ENCODE data around the gene DISC1.

Gene DISC1

DNA sequence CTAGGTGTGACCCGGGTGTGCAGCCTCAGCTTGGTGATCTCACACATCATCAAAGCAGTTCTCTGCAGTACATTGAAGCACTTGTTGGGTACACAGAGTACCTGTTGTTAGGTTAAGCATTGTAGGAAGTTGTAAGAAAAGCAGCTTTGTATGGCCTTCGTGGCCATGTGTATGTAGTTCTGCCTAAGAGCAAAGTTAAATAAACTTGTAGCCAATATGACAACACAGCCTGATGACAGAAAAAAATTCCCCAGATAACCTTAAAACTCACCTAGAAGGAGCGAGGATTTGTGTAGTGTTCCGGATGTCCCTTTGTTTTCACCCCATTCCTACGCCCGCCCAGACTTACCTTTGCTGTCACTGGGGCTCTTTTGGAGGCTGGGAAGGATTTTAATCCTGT is 48.0 kb downstream of the DISC1 start:
- DNase-seq = no peak

DNA sequence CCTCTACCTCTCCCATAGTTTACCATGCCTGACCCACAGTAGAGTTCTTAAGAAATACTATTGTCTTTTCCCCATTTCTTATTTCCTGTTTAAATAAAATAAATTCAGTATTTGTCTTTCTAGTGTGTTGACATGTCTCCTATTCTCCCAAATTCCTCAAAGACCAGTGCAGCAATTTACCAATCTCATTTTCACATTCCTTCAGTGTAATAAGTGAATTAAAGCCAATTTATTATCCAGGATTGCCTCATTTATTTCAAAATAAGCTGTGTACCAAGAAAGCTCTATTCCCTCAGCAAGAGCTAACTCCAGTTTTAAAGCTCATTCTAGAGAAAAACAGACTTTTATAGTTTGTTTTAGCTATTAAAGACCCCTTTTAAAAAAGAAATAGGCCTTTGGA is 49.9 kb downstream of the DISC1 start:
- no peak for DNase-seq

DNA sequence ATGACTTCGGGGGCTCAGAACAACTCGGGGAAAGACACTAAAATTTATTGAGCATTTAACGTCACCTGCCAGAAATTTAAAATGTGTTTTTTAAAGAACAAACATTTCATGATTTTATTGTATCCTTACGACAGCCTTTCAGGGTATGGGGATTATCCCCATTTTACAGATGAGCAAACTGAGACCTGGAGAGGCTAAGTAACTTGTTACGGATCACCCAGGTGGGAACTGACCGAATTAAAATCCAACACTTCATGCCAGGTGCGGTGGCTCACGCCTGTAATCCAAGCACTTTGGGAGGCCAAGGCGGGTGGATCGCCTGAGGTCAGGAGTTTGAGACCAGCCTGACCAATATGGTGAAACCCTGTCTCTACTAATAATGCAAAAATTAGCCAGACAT is 50.9 kb downstream of the DISC1 start:
- DNase-seq = no peak

DNA sequence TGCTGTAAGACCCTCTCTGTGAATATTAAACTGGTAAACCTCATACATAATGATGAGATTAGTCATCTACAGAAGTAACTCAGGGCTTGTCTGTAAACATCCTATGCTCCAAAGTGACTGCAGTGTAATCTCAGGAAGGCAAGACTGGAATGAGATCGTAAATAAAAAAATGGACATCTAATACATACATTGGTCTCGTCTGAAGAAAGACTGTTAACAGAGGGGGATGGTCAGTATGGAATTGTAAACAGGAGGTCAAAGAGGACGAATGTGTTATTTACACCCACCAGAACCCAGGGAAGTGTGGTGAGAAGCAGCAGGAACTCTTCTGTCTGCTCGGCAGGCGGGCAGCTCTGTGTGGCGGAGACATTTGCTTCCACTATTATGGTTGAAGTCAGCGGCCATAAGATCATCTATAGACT is 51.4 kb downstream of the DISC1 start:
- no peak for DNase-seq

DNA sequence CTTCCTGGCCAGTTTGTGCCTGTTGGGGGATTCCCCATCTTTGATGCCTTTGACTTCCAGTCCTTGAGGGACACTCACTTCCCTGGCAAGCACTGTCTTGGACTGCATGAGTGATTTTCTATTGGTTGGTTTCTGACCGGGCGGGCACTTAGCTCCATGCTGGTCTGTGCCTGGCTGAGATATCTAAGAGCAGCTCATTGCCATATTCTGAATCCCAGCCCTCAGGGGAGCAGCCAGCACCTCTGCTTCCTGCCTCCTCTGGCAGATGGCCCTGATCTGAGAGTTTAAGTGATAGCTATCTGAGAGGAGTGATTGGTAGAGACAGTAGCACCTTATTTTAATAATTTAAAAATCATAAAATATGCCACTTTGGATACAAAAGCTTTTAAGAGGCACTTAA is 52.5 kb downstream of the DISC1 start:
- DNase-seq = no peak

DNA sequence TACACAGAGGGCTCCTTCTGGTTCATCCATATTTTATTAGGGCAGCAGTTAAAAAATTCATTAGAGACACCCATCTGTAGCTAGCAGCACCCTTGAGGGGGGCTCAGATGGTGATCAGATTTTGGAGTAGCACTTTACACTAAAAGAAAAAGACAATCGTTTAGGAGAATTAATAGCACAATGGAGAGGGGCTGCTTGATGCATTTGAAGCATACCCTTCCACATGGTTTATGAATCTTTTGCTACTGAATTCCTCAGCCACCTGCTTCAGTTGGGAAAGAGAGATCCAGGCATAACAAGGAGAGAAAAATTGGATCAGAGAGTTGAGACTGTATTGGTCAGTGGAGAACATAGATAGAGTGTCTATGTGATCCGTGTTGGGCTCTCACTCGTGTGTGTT is 54.4 kb downstream of the DISC1 start:
- DNase-seq = no peak

DNA sequence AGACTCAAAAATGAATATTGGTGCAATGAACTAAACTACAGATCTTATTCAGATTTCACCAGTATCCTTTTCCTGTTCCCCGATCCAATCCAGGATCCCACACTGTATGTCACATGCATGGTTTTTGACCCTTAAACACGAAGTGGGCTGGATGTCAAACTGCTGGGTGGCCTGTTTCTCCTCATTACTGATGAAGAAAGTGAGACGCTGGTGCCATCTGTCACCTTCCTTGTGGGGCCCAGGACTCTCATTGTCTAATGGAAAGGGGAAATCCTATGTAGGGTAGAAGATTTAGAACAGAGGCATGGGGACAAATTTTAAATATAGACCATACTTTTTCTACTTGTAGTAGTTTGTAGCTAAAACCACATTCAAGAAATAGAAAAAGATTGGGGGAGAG is 56.2 kb downstream of the DISC1 start:
- no peak for DNase-seq

DNA sequence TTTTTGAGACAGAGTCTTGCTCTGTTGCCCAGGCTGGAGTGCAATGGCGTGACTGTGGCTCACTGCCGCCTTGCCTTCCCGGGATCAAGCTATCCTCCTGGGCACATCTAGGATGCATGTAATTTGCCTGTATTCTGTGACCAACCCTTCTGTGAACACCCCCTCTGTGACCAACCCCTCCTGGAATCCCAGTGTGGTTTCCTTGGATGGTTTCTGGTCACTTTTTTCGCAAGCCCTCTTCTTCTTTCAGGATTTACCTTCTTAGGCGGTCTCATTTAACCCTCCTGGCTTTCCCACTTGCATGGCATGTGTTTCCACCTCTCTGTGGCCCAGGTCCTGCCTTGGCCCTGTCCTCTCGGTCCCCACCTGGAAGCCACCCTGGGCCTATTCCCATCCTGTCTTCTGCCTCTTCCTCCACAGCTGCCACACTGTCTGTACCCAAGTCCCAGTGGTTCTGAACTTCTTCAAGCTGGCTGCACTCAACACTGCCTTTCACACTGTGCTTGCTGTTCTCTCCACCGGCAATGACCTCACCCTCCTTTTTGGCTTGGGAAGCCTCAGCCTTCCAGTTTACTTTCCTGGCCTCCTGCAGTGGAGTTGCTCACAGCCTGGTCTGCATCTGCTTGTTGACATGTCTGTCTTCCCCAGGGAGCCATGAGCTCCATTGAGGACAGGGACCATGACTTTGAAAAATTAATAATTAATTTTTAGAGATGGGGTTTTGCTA is 57.0 kb downstream of the DISC1 start:
- no peak for DNase-seq

DNA sequence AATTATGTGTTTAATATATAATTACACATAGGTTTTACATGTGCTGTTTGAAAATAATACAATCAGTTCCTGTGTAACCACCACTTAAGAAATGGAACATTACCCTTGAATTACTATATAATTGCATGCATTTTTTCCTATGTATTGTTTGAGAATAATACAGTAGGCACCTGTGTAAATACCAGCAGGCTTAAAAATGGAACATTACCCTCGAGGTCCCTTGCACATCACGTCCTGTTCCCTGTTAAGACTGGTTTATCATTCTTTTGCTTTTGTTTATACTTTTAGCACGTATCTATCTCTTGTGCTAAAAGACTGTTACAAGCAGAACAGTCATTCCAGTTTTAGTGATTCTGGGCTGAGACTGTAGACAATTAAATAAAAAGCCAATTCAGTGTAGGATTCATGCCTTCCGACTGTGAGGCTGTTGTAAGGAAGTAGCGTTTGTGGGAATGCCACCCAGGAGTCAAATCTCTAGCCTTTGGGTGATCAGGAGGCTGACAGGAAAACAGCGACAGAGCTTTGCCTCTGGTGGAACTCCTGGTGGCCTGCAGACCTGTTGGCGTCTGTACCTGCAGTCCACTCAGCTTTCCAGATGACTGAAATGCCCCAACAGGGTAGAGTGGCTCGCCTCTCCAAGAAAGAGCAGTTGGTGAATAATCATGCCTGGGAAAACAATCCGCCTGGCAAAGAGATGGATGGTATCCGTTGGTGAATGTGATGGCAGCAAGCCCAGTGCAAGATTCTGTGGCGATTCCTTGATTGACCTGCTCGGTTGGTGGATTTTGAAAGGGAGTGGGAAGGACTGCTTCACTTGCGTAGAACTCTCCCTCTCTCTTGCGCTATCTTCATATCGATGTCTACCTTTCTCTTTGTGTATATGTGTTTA is 58.0 kb downstream of the DISC1 start:
- no peak for DNase-seq

DNA sequence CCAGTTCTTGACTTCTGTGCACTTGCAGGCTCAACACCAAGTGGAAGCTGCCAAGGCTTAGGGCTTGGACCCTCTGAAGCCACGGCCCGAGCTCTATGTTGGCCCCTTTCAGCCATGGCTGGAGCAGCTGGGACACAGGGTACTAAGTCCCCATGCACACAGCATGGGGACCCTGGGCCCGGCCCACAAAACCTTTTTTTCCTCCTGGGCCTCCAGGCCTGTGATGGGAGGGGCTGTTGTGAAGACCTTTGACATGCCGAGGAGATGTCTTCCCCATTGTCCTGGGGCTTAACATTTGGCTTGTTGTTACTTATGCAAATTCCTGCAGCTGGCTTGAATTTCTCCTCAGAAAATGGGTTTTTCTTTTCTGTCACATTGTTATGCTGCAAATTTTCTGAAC is 59.8 kb downstream of the DISC1 start:
- DNase-seq = no peak

DNA sequence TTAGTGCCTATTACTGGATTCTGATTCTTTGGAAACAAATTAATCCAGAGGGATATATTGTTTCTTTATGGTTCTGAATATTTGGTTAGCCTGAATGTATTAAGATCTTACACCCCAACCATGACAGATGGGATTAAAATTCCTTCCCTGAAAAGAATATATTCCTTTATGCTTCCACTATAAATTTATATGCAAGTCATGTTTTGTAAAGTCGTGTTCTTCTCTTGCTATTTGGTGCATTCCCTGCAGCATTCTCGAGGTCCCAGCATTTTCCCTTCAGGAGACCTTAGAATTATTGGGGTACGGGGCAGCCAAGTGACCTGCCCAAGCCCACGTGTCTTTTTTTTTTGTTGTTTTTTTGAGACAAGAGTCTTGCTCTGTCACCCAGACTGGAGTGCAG is 62.4 kb downstream of the DISC1 start:
- no peak for DNase-seq

DNA sequence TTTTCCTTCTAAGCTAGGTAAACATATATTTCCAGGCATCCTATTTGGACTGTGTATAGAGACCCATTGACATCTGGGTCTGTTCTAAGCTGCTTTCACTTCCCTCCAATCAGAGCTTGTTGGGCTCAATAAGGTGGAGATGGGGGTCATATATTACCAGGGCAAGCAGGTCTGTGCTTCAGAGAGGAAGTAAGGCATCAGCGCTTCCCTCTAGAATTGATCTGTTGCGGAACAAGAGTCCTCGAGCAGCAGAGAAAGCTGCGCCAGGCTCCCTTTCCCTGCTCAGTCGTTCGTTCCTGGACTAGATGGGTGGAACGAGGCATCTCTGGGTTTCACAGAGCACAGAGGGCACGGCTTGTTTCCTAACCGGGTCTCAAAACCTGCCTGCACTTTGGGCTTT is 63.5 kb downstream of the DISC1 start:
- DNase-seq = no peak

DNA sequence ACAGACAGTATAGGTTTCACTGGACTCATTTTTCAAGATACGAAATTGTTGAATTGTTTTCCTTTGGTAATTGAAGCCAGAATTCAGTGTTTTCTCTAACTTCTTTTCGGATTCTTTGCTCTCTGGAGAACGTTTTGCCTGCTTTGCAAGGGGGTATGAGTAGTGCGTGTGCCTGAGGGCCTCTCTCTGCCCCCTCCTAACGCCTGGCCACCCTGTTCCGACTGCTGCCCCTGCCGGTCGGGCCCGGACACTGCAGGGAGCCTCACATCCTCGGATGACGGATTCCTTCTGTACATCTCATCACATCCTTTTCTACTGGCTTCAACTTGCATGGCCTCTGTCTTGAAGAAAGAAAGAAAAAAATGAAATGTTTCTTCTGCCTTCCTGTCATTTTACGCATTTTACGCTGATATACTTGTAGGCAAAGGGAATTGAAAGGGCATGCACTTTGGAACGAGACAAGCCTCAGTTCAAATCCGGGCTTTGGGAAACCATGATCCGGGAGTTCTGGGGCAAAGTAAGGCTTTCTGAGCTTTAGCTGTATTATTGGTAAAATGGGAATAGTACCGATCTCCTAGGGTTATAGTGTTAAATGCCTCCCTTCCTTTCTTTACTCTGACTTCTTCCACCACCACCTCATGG is 65.1 kb downstream of the DISC1 start:
- DNase-seq = no peak

DNA sequence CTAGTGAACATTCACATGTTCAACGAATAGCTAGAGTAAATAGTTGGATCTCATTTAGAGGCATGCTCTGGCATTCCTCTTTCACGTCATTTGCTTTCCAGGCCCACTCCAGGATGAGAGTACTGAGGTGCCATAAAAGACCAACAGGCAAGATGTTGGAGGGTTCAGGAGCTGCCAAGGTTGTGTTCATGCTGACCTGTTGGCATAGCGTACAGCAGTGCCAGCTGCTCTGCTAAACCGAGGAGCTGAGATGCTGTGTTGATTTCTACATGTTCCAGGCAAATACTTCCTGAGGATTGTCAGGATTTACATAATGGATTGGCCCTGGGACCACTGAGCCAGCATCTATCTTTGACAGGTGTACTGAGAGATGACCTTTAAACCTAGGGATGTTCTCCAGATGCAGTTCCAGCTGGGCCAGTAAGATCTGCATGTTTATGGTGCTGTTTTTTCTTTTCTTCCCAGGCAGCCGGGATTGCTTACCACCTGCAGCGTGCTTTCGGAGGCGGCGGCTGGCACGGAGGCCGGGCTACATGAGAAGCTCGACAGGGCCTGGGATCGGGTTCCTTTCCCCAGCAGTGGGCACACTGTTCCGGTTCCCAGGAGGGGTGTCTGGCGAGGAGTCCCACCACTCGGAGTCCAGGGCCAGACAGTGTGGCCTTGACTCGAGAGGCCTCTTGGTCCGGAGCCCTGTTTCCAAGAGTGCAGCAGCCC is 66.9 kb downstream of the DISC1 start:
- no peak for DNase-seq

DNA sequence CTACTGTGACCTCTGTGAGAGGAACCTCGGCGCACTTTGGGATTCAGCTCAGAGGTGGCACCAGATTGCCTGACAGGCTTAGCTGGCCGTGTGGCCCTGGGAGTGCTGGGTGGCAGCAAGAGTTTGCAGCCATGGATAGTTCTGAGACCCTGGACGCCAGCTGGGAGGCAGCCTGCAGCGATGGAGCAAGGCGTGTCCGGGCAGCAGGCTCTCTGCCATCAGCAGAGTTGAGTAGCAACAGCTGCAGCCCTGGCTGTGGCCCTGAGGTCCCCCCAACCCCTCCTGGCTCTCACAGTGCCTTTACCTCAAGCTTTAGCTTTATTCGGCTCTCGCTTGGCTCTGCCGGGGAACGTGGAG is 67.5 kb downstream of the DISC1 start:
- DNase-seq = no peak

DNA sequence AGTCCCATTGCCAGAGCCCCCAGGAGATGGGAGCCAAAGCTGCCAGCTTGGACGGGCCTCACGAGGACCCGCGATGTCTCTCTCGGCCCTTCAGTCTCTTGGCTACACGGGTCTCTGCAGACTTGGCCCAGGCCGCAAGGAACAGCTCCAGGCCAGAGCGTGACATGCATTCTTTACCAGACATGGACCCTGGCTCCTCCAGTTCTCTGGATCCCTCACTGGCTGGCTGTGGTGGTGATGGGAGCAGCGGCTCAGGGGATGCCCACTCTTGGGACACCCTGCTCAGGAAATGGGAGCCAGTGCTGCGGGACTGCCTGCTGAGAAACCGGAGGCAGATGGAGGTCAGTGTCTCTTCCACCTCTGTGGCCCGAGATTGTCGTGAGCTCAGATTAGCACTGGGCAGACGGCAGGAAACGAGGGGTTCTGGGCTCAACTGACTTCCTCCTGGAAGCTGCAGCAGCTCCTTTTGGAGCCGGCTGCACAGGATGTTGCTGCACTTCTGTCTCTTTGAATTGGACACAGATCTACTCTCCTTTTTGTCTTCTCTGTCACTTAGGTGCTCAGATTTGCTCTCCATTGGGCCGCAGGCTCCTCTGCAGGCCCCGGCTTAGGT is 68.0 kb downstream of the DISC1 start:
- no peak for DNase-seq

DNA sequence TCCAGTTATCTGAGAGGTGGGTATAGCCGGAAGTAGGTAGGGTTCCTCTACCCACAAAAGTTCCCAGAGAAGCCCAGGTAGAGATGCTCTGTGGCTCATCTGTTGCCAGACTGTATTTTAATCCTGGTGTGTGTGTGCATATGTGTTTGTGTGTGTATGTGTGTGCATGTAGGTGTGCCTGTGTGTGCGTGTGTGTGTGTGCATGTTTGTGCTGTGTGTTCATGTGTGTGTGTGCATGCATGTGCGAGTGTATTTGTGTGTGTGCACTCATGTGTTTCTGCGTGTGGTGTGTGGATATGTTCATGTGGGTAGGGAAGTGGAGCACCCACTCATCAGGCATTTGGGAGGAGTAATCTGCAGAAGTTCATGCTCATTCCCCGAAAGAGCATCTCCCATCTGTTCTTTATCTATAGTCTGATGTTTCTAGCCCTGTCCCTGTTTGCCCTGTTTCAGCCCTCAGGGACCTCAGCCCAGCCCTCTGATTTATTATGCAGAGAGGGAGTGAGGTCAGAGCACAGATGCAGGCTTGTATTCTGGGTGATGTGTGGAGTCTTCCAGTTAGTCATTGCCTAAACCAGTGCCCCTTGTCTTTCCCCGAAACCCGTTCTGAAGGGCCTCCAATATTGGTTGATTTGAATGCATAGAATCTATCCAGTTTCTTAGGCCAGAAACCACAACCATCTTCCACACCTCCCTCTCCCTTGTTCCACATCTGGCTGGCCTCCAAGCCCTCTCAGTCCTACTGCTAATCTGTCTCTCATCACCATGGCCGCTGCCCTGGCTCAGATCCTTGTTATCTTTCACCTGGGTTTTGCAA is 69.1 kb downstream of the DISC1 start:
- no peak for DNase-seq

DNA sequence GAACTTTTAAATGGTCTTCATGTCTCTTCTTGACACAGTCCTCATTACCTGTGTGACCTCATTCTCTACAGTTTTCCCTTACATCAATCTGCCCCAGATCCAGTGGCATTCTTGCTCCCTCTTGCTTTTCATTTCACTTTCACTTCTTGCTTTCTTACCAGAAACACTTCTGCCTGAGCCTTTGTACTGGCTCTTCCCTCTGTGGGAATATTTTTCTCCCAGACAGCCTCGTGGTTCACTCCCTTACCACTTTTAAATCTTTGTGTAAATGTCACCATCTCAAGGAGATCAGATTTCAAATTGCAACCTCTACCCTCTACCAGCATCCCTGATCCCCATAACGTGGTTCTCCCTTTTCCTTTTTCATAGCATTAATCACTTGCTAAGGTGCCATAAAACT is 73.2 kb downstream of the DISC1 start:
- no peak for DNase-seq

DNA sequence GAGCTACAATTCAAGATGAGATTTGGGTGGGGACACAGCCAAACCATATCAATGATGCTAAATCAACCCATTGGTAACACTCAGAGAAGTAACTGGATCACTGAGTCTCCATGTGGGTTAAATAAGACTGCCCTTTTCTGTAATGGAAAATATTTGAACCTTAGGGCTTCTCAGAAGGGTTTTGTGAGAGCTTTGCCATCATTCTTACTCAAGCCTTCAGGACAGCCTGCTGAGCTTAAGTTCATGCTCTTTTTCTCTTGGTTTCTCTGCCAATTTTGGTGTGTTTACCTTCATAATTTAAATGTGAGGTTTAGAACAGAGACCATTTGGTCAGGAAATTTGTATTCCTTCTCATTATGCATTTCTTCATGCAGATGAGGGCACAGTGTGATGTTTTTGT is 74.7 kb downstream of the DISC1 start:
- DNase-seq = no peak

DNA sequence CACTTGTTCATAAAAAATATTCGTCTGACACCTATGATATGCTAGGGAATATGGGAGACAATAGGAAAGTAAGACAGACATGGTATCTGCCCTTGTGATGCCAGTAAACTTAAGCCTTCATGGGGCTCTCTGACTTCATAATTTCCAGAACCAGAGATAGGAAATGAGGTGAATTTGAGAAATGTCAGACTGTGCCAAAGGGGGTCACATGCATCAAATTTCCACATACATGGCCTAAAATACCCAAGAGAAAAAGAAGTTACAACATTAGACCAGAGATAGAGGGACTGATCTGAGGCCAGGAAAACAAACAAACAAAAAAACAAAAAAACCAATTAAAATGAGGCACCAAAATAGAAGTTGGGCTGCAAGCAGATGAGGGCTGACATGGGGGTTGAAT is 75.7 kb downstream of the DISC1 start:
- no peak for DNase-seq

DNA sequence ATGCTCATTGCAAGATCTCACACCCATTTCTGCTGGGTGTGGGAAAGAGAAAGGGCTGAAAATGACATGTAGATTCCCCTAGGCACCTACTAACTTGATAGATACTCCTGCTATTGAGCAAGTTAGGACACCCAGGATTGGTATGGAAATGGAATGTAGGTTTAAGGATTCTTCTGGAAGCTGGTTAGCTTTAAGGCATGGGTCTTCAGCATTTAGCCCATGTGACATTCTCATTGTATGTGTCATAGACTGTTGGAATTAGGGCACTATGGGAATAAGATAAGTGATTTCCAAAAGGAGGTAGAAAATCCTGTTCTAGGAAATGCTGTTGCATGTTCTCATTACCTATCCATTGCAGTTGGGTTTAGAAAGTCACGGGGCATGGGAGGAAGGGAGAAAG is 76.2 kb downstream of the DISC1 start:
- DNase-seq = no peak
